WERI-Rb-1 (cell line): ENCODE data around the gene HMGB2.

Experiments used
- DNase-seq: peaks from one replicate; pipeline ENCODE4 v3.0.0-alpha.2; 2020
- H3K27ac ChIP-seq: fragments of 250-450 bp; sonication (Bioruptor Pico); 2 replicates; pipeline ENCODE4 v1.5.1; 2020; ENCODE audit warnings: mild to moderate bottlenecking, moderate library complexity
- H3K27me3 ChIP-seq: fragments of 250-450 bp; sonication (Bioruptor Pico); 2 replicates; pipeline ENCODE4 v1.5.1; 2021; ENCODE audit warnings: mild to moderate bottlenecking, low read depth, moderate library complexity; ENCODE audit not compliant: insufficient read depth, severe bottlenecking
- H3K36me3 ChIP-seq: fragments of 250-450 bp; sonication (Bioruptor Pico); 2 replicates; pipeline ENCODE4 v1.5.1; 2020; ENCODE audit warnings: mild to moderate bottlenecking, moderate library complexity
- H3K4me3 ChIP-seq: 2 replicates; pipeline ENCODE4 v1.5.1; 2011; ENCODE audit warnings: low read depth, mild to moderate bottlenecking, control low read depth, low read length
- H3K9me3 ChIP-seq: fragments of 250-450 bp; sonication (Bioruptor Pico); 2 replicates; pipeline ENCODE4 v1.5.1; 2021; ENCODE audit warnings: mild to moderate bottlenecking, moderate library complexity; ENCODE audit not compliant: severe bottlenecking
- CTCF ChIP-seq: IDR thresholded peaks from 2 replicates; pipeline ENCODE4 v1.5.1; 2011; ENCODE audit warnings: low read depth, mild to moderate bottlenecking, control low read depth, inconsistent platforms, low read length

The HMGB2 gene

GRCh38 chr4:173371292-173372192, 37.4 kb upstream of the HMGB2 start:
- H3K9me3 ChIP-seq, result no peaks in the 10 kb centered on the region
- DNase-seq, result peak; percentile 64
- no peak for TF ChIP-seq CTCF
- H3K36me3 ChIP-seq, result peaks cover 32% of the 10 kb centered on the region
- H3K27ac ChIP-seq, result peak overlapping the region; percentile 92
- H3K27me3 ChIP-seq, result no peaks in the 10 kb centered on the region
- H3K4me3 ChIP-seq, result peak overlapping the region; percentile 90

- H3K27ac ChIP-seq, result peak within 1 kb of the TSS; percentile 92
- H3K36me3 ChIP-seq, result peaks cover 24% of the 10 kb centered on the region
- peak within 1 kb of the TSS; percentile 90 for H3K4me3 ChIP-seq
- no peaks in the 10 kb centered on the region for H3K9me3 ChIP-seq
- no peak for TF ChIP-seq CTCF
- peak; percentile 99 for DNase-seq
- H3K27me3 ChIP-seq, result no peaks in the 10 kb centered on the region
Measured at GRCh38 chr4:173370477-173371291, 36.5 kb upstream of the HMGB2 start, which contains the start of gene SAP30. TSS of gene SAP30 (plus strand) at chr4:173370954. CDS start at chr4:173371183, 229 bp downstream.

GRCh38 chr4:173370130-173370476, 35.9 kb upstream of the HMGB2 start:
- Histone ChIP-seq H3K27me3 (no peaks in the 10 kb centered on the region), H3K4me3 (peak overlapping the region; percentile 90), H3K36me3 (peaks cover 19% of the 10 kb centered on the region), H3K27ac (peak overlapping the region; percentile 70), H3K9me3 (no peaks in the 10 kb centered on the region)
- TF ChIP-seq CTCF, result no peak
- DNase-seq, result peak; percentile 53

GRCh38 chr4:173367946-173368345, 33.8 kb upstream of the HMGB2 start:
- DNase-seq, result no peak
- no peak for TF ChIP-seq CTCF
- no peak overlapping the region for H3K4me3 ChIP-seq
- H3K27ac ChIP-seq, result no peak overlapping the region
- H3K27me3 ChIP-seq, result no peaks in the 10 kb centered on the region
- H3K9me3 ChIP-seq, result no peaks in the 10 kb centered on the region
- H3K36me3 ChIP-seq, result peaks cover 3% of the 10 kb centered on the region; the same call in 1 of the 2 replicates

GRCh38 chr4:173367285-173367684, 33.1 kb upstream of the HMGB2 start:
- Histone ChIP-seq H3K4me3 (no peak overlapping the region), H3K9me3 (no peaks in the 10 kb centered on the region), H3K36me3 (peaks cover 3% of the 10 kb centered on the region; the same call in 1 of the 2 replicates), H3K27ac (no peak overlapping the region), H3K27me3 (no peaks in the 10 kb centered on the region)
- TF ChIP-seq CTCF, result no peak
- no peak for DNase-seq
